Activated naive CD4-positive, alpha-beta T cell treated with anti-CD3 and anti-CD28 coated beads, Interleukin-2, amount 50 U/mL, for 24 hours (primary cell): ENCODE data around the gene STAG3.
A peak's percentile ranks its signal among the peaks of the same experiment; 100 is the strongest.
"Not testable (repeated sequence)": the region's sequence is repeated elsewhere in the genome, so short reads cannot be mapped to it uniquely, and the experiment has no call there.

Experiments
- H3K27ac Mint-ChIP-seq: one replicate; pipeline ENCODE4 v1.8.0; 2021; ENCODE audit warnings: mild to moderate bottlenecking, mixed read lengths
- H3K27me3 Mint-ChIP-seq: one replicate; pipeline ENCODE4 v1.8.0; 2021; ENCODE audit warnings: mixed read lengths
- H3K36me3 Mint-ChIP-seq: one replicate; pipeline ENCODE4 v1.8.0; 2021; ENCODE audit warnings: mixed read lengths
- H3K4me1 Mint-ChIP-seq: one replicate; pipeline ENCODE4 v1.8.0; 2021; ENCODE audit warnings: mixed read lengths
- H3K4me3 Mint-ChIP-seq: one replicate; pipeline ENCODE4 v1.8.0; 2021; ENCODE audit warnings: mild to moderate bottlenecking, mixed read lengths
- H3K9me3 Mint-ChIP-seq: one replicate; pipeline ENCODE4 v1.8.0; 2021; ENCODE audit warnings: mixed read lengths

STAG3 gene

GRCh38 chr7:100177045-100178001 lies at the start of gene STAG3, which contains the start of gene GPC2:
Gene STAG3 (plus strand): TSS chr7:100177918. CDS start chr7:100180557, 2,639 bp downstream.
Gene GPC2 (minus strand): TSS chr7:100177381. CDS start chr7:100177199, 182 bp downstream.
- H3K9me3 Mint-ChIP-seq, result no peaks in the 10 kb centered on the region
- peak within 1 kb of the TSS; percentile 62 for H3K27ac Mint-ChIP-seq
- H3K4me3 Mint-ChIP-seq, result peak within 1 kb of the TSS; percentile 79
- peaks cover 49% of the 10 kb centered on the region for H3K4me1 Mint-ChIP-seq
- H3K36me3 Mint-ChIP-seq, result no peaks in the 10 kb centered on the region
- no peaks in the 10 kb centered on the region for H3K27me3 Mint-ChIP-seq

GRCh38 chr7:100128637-100128963 lies 49.1 kb upstream of the STAG3 start:
- Mint-ChIP-seq H3K9me3 (no peaks in the 10 kb centered on the region), H3K27ac (peak overlapping the region; percentile 81), H3K4me1 (peaks cover 39% of the 10 kb centered on the region), H3K27me3 (no peaks in the 10 kb centered on the region), H3K36me3 (peaks cover 1% of the 10 kb centered on the region), H3K4me3 (peak overlapping the region; percentile 98)

GRCh38 chr7:100130220-100130607 lies 47.5 kb upstream of the STAG3 start:
- not testable (repeated sequence) for H3K4me3 Mint-ChIP-seq, H3K27me3 Mint-ChIP-seq, H3K36me3 Mint-ChIP-seq, H3K27ac Mint-ChIP-seq, H3K9me3 Mint-ChIP-seq
- H3K4me1 Mint-ChIP-seq, result peaks cover 27% of the 10 kb centered on the region

GRCh38 chr7:100130608-100131453 lies 46.9 kb upstream of the STAG3 start:
- Mint-ChIP-seq H3K9me3 (no peaks in the 10 kb centered on the region), H3K4me3 (peak overlapping the region; percentile 33), H3K27ac (no peak overlapping the region), H3K36me3 (peaks cover 1% of the 10 kb centered on the region), H3K27me3 (no peaks in the 10 kb centered on the region), H3K4me1 (peaks cover 21% of the 10 kb centered on the region)

- Mint-ChIP-seq H3K27ac (no peak overlapping the region), H3K4me3 (no peak overlapping the region), H3K4me1 (peaks cover 21% of the 10 kb centered on the region), H3K27me3 (no peaks in the 10 kb centered on the region), H3K36me3 (peaks cover 1% of the 10 kb centered on the region), H3K9me3 (no peaks in the 10 kb centered on the region)
These were observed 45.6 kb upstream of the STAG3 start for GRCh38 chr7:100132126-100132525.

- Mint-ChIP-seq H3K27me3 (no peaks in the 10 kb centered on the region), H3K9me3 (no peaks in the 10 kb centered on the region), H3K36me3 (peaks cover 1% of the 10 kb centered on the region), H3K27ac (peak overlapping the region; percentile 10), H3K4me1 (peaks cover 23% of the 10 kb centered on the region), H3K4me3 (no peak overlapping the region)
These were observed 45.0 kb upstream of the STAG3 start for GRCh38 chr7:100132697-100133151.

GRCh38 chr7:100137851-100138760 lies 39.6 kb upstream of the STAG3 start:
- H3K36me3 Mint-ChIP-seq, result no peaks in the 10 kb centered on the region
- H3K4me1 Mint-ChIP-seq, result peaks cover 13% of the 10 kb centered on the region
- no peak overlapping the region for H3K4me3 Mint-ChIP-seq
- H3K27me3 Mint-ChIP-seq, result no peaks in the 10 kb centered on the region
- H3K9me3 Mint-ChIP-seq, result no peaks in the 10 kb centered on the region
- peak overlapping the region; percentile 60 for H3K27ac Mint-ChIP-seq

GRCh38 chr7:100141555-100141949 lies 36.2 kb upstream of the STAG3 start:
- H3K4me3 Mint-ChIP-seq, result no peak overlapping the region
- no peak overlapping the region for H3K27ac Mint-ChIP-seq
- peaks cover 13% of the 10 kb centered on the region for H3K4me1 Mint-ChIP-seq
- H3K9me3 Mint-ChIP-seq, result no peaks in the 10 kb centered on the region
- H3K36me3 Mint-ChIP-seq, result no peaks in the 10 kb centered on the region
- H3K27me3 Mint-ChIP-seq, result no peaks in the 10 kb centered on the region

GRCh38 chr7:100142461-100142860 lies 35.3 kb upstream of the STAG3 start:
- Mint-ChIP-seq H3K4me1 (peaks cover 13% of the 10 kb centered on the region), H3K9me3 (no peaks in the 10 kb centered on the region), H3K4me3 (no peak overlapping the region), H3K27ac (no peak overlapping the region), H3K36me3 (no peaks in the 10 kb centered on the region), H3K27me3 (no peaks in the 10 kb centered on the region)

GRCh38 chr7:100146350-100146749 lies 31.4 kb upstream of the STAG3 start:
- H3K27ac Mint-ChIP-seq, H3K27me3 Mint-ChIP-seq, H3K36me3 Mint-ChIP-seq: not testable (repeated sequence)

GRCh38 chr7:100147278-100147677 lies 30.4 kb upstream of the STAG3 start:
- Mint-ChIP-seq H3K4me3 (no peak overlapping the region), H3K27me3 (no peaks in the 10 kb centered on the region), H3K9me3 (no peaks in the 10 kb centered on the region), H3K36me3 (peaks cover 5% of the 10 kb centered on the region), H3K4me1 (peaks cover 29% of the 10 kb centered on the region), H3K27ac (no peak overlapping the region)

More at GRCh38 chr7:100146350-100146749, 31.4 kb upstream of the STAG3 start:
- H3K4me3 Mint-ChIP-seq, H3K9me3 Mint-ChIP-seq: not testable (repeated sequence)
- H3K4me1 Mint-ChIP-seq, result peaks cover 24% of the 10 kb centered on the region

- Mint-ChIP-seq H3K27ac (peak overlapping the region; percentile 93), H3K9me3 (no peaks in the 10 kb centered on the region), H3K4me1 (peaks cover 34% of the 10 kb centered on the region), H3K27me3 (no peaks in the 10 kb centered on the region), H3K4me3 (peak overlapping the region; percentile 87), H3K36me3 (peaks cover 6% of the 10 kb centered on the region)
These were observed 29.5 kb upstream of the STAG3 start for GRCh38 chr7:100148225-100148558.

GRCh38 chr7:100148559-100149328 lies 29.0 kb upstream of the STAG3 start, which contains the start of gene LAMTOR4:
Gene LAMTOR4 (plus strand): TSS chr7:100148918. CDS start chr7:100148973, 55 bp downstream.
- peaks cover 6% of the 10 kb centered on the region for H3K36me3 Mint-ChIP-seq
- peak within 1 kb of the TSS; percentile 87 for H3K4me3 Mint-ChIP-seq
- H3K9me3 Mint-ChIP-seq, result no peaks in the 10 kb centered on the region

GRCh38 chr7:100152404-100152803 lies 25.3 kb upstream of the STAG3 start:
- H3K4me1 Mint-ChIP-seq, result peaks cover 56% of the 10 kb centered on the region
- H3K9me3 Mint-ChIP-seq, result no peaks in the 10 kb centered on the region
- no peaks in the 10 kb centered on the region for H3K27me3 Mint-ChIP-seq
- no peak overlapping the region for H3K4me3 Mint-ChIP-seq
- H3K36me3 Mint-ChIP-seq, result peaks cover 6% of the 10 kb centered on the region
- no peak overlapping the region for H3K27ac Mint-ChIP-seq

More at GRCh38 chr7:100148559-100149328, 29.0 kb upstream of the STAG3 start, which contains the start of gene LAMTOR4:
- no peaks in the 10 kb centered on the region for H3K27me3 Mint-ChIP-seq
- H3K27ac Mint-ChIP-seq, result peak within 1 kb of the TSS; percentile 93
- peaks cover 37% of the 10 kb centered on the region for H3K4me1 Mint-ChIP-seq
